G401.6 (cell line): ENCODE results near the gene PPIE.

Experiments used
- FAIRE-seq: peaks from 2 replicates; lab custom pipeline; 2012; peaks lifted over from hg19 to GRCh38; lab: Jason Lieb, UNC

The PPIE gene

GRCh38 chr1:39720094-39720999 is 18.3 kb upstream of the PPIE start:
- peak; percentile 97 for FAIRE-seq

DNA sequence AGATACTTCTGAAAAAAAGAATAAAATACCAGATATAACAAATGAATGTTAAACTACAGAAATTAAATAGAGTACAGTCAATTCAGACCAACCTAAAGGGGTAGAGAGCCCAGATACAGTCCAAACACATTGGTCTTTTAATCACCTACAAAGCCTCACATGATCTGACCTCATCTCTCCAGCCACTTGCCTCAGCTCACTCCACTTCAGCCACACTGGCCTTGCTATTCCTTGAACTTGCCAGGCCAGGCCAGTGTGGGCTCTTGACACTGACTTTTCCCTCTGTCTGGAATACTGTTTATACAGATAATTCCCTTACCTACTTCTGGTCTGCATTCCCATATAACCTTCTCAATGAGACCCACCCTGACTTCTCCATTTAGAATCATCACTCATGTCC is 17.0 kb upstream of the PPIE start:
- no peak for FAIRE-seq

DNA sequence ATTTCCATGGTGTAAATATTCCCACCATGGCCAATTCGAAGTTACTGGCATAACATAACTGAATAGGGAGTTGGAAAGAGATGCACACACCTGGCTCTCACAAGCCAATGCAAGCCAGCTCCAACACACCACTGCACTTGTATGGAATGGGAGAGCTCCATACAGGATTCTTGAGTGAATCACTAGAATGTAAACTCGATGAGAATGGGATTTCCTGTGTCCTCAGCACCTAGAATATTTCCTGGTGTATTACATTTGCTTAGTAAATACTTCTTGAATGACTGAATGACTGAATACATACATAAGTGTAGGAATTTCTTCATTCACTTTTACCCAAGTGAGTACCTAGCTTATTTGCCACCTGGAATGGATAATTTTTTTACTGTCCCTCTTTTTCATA is 16.2 kb upstream of the PPIE start:
- no peak for FAIRE-seq

- FAIRE-seq = no peak
These were observed 12.1 kb upstream of the PPIE start for GRCh38 chr1:39726600-39726999.

DNA sequence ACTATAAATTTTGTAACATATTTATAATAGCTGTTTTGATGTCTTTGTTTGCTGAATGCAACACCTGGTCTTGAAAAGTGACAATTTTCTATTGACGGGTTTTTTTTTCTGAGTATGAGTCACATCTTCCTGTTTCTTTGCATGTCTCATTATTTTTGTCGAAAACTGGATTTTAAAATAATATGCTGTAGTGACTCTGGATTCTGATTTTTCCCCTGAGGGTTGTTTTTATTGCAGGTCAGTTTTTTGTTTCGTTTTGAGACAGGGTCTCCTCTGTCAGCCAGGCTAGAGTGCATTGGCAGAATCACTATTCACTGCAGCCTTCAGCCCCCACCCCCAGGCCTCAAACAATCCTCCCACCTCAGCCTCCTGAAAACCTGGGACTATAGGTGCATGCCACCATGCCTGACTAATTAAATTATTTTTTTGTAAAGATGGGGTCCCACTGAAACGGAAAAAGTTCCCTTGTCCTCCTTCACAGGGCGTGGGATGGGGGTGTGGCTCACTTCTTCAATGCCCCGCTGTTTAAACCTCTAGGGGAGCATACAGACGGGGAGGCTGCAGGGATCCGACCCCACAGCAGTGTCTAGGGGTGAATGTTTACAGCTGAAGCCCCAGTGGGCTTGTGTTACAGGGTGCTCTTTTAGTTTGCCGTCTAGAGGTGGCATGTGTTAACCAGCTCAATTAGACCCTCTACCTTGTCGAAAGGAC is 11.3 kb upstream of the PPIE start:
- FAIRE-seq = no peak

- no peak for FAIRE-seq
These were observed 10.8 kb upstream of the PPIE start for GRCh38 chr1:39727932-39728317.

DNA sequence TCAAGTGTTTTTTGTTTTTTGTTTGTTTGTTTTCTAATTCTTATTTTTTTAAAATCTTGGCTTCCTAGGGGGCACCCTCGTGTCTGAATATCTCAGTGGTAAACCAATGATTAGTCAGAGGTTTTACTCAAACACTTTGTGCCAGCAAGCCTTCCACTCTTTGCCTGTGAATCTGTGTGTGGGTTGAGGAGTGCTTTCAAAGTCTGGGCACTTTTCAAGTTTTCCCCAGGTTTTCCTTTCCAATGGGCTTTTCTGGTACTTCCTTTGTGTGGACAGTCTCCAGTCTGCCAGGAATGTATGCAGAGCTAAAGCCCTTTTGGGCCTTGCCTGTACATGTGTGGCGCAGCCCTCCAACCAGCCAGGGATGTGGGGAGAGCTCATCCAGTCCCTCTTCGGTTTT is 9.7 kb upstream of the PPIE start:
- no peak for FAIRE-seq

DNA sequence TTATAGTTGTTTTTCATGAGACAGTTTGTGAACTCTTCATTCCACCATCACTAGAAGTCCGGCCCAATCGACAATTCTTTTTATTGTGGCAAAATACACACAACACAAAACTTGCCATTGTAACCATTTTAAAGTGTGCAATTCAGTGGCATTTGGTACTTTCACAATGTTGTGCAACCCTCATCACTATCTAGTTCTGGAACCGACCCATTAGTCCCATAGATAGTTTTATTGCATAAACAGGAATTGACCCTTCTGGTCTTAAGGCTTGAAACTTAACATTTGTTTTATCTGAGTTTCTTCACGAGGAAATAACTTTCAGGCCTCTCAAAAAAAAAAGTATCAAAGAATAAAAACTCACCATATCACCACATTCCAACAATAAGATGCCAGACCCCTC is 8.8 kb upstream of the PPIE start:
- FAIRE-seq = no peak

DNA sequence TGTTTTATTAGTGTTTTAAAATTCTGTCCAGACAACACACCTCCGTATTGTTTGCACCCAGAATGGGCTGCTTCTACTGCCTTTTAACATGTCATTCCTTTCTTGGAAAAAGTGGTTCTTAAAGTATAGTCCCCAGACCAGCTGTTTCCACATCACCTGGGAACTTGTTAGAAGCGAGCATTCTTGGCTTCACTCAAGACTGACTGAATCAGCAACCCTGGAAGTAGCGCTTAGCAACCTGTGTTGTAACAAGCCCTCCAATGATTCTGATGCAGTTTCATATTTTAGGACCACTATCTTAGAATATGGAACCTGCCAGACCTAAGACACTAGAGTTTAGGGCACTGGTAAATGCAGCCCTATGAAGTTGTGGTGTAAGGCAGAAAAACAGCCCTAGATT is 6.0 kb upstream of the PPIE start:
- FAIRE-seq = no peak

DNA sequence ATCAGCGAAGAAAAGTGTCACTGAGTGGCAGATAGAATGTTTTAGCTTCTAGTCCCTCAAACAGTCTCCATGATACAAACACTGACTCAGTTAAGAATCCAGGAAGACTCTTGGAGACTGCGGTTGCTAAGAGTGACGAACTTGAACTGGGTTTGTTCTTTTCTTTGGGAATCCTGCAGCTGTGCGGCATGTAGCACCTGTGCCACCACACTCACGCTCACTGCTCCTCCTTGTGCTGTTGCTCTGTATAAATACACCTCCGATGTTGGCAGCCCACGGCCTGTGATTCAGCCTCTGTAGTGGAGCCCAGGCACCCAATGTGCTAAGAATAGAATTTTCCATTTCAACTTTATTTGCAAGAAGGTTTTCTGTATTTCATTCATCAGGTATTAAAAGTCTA is 5.5 kb upstream of the PPIE start:
- FAIRE-seq = no peak

DNA sequence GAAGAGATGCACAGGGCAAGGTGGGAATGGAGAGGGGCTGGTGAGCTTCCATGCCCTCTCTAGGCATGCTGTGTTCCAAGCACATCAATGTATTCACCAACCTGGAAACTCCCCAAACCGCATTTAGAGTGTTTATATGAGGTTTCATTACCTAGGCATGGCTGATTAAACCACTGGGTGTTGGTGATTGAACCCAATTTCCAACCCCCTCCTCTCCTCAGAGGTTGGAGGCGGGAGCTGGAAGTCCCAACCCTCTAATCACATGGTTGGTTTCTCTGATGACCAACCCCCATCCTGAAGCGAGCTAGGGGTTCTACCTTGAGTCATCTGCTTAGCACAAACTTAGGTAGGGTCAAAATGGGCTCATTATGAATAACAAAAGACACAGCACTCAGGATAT is 3.0 kb upstream of the PPIE start:
- FAIRE-seq = no peak

DNA sequence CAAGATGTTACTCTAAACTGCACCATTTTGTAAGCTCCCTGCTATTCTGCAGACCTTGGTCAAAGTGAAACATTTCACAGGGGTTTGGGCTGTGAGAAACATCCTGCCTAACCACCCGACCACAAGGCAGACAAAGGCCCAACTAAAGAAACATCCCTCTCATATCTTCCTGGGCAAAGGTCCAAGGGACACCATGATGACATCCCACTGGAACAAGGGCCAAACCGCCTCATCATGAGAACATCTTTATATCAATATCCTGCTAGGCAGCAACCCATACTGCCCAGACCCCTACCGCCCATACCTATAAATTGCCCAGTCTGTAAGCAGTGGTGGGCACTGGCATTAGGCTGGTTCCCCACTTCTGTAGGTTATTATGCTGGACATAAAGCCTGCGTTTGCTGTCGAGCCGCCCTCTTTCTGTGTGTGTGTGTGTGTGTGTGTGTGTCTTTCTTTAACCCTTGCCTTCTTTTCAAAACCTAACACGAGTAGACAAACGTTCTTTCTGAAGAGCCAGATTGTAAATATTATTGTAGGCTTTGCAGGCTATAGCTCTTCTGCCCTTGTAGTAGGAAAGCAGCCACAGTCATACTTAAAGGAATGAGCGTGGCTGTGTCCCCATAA is 1.0 kb upstream of the PPIE start:
- FAIRE-seq = no peak

DNA sequence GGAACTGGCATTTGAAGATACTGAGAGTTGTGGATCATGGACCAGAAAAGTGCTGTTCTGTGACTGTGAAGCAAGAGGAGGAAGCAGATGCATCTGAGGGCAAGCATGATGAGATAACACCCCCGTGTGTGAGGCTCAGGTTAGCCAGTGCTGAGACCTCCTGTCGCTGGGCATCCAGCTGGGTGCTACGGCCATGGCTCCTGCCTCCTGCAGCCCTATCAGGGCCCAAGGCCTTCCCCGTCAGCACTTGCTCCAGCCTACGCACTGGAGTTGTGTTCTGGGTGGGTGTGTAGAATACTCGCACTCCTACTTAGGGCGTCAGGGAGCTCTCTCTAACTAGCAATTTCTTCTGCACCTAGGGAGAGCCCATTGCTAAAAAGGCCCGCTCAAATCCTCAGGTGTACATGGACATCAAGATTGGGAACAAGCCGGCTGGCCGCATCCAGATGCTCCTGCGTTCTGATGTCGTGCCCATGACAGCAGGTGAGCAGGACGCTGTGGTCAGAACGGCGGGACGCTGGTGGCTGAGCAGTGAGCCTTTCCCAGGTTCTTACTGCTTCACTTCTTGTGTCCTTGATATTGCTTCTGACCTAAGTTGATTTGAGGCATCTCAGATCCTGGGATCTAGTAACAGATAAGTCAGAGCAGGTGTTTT is 6.5 kb downstream of the PPIE start:
- FAIRE-seq = no peak

DNA sequence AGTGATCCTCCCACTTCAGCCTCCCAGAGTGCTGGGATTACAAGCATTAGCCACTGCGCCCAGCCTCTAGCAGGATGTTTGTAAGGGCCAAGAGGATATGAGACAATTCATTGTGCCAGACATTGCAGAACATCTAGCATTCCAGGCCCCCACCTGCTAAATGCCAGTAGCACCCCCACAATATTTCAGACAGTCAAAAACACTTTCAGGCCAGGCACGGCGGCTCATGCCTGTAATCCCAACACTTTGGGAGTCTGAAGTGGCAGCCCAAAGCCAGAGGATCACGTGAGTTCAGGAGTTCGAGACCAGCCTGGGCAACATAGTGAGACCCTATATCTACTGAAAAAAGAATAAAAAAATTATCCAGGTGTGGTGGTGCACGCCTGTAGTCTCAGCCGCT is 12.9 kb downstream of the PPIE start:
- no peak for FAIRE-seq

DNA sequence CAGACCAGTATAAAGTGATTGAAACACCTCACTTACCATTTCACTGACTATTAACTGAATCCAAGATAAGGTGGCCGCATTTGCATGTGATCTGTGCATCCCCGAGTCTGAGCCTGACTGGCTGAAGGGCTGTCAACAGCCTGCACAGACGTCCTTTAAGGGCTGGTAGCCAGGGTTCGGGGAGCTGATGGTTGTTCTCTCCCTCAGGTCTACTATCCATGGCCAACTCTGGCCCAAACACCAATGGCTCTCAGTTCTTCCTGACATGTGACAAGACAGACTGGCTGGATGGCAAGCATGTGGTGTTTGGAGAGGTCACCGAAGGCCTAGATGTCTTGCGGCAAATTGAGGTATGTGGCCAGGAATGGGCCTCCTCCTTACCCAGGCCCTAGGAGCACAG is 14.0 kb downstream of the PPIE start:
- FAIRE-seq = no peak

GRCh38 chr1:39753132-39754025 is 14.7 kb downstream of the PPIE start:
- no peak for FAIRE-seq

DNA sequence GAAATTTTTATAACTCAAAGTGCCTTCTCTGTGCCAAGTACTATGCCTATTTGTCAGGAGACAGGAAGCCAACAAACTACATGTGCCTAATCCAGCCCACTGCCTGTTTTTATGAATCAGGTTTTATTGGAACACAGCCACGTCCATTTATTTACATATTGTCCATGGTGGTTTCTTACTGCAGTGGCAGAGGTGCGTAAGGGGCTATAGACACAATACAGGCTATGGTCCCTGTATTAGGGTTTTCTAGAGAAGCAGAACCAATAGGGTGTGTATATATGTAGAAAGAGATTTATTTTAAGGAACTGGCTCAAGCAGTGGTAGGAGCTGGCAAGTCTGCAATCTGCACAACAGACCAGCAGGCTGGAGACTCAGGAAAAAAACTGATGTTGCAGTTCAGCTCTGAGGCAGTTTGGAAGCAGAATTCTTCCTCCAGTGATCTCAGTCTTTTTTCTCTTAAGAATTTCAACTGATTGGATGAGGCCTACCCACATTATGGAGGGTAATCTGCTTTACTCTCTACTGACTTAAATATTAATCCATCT is 15.4 kb downstream of the PPIE start:
- FAIRE-seq = no peak

- FAIRE-seq = no peak
These were observed 16.3 kb downstream of the PPIE start for GRCh38 chr1:39754906-39755504.

DNA sequence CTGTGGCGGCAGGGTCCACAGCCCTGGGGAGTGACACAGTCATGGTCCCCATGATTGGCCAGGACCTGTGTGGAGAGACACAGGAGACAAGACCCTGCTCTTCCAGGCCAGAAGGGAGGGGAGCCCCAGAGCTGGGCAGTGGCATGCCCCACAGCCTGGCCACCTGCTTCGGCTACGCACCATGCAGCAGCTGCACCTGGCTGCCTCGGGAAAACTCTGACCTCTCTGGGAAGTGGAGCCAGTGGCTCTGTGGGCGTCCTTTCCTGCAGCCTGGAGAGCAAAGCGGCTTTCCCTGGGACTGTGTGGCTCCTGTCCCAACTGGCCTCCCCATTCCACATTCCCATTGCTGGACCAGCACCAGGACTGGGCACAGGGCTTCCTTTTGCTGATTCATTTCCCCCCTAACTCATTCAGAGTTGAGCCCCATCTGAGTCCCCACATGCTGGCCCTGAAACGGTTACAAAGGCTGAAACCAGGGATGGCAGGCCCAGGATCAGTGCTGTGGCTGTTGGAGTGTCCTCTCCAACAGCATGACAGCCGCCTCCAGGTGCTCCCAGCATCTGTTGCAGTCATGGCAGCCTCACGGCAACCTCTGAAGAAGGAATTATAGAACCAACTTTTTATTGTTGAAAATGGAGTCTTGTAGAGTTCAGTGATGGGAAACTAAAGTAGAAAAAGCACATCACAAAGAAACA is 17.4 kb downstream of the PPIE start:
- FAIRE-seq = no peak

GRCh38 chr1:39757501-39757900 is 18.8 kb downstream of the PPIE start:
- FAIRE-seq = no peak
